Lower lobe of right lung (tissue), 2 donors: ENCODE data around the gene PTPRD. TPM values are rescaled to one million over a fixed set of nuclear protein-coding genes. Genes with fewer than 3 reads are reported as not detected.

Source experiments
- ATAC-seq, 2 donors: fragments of 200-7000 bp; cut with Tn5 transposase; one replicate each; pipeline ENCODE4 v1.9.1; 2020 to 2022; ENCODE audit warnings: mild to moderate bottlenecking in 2 of 2, moderate library complexity in 2 of 2
- DNase-seq: peaks from one replicate; pipeline ENCODE4 v3.0.0-alpha.2; 2020
- H3K27ac ChIP-seq: fragments of 200-600 bp; one replicate; pipeline ENCODE4 v1.8.0; 2022
- H3K27me3 ChIP-seq: fragments of 200-600 bp; one replicate; pipeline ENCODE4 v1.8.0; 2022; ENCODE audit warnings: low read depth
- H3K36me3 ChIP-seq: fragments of 200-600 bp; one replicate; pipeline ENCODE4 v1.8.0; 2022; ENCODE audit warnings: mild to moderate bottlenecking
- H3K4me1 ChIP-seq: fragments of 200-600 bp; one replicate; pipeline ENCODE4 v1.8.0; 2022
- H3K4me3 ChIP-seq: fragments of 200-600 bp; one replicate; pipeline ENCODE4 v1.8.0; 2022; ENCODE audit warnings: mild to moderate bottlenecking
- H3K9me3 ChIP-seq: fragments of 200-600 bp; one replicate; pipeline ENCODE4 v1.8.0; 2022
- intact Hi-C: fragments of 100-400 bp; cut with DNase I; formaldehyde crosslinking; loops from one replicate; pipeline ENCODE4 v1.11.0; 2022
- total RNA-seq: library from RNA; stranded (reverse); fragmentation: NEBNext Ultra II Directional; extraction: Animal tissue kit (Norgen Biotek cat#: 25700); gene quantifications from one replicate; pipeline ENCODE4 v1.2.1, GENCODE V29; 2021
- TF ChIP-seq, protein P1 (sequence below): fragments of 200-600 bp; IDR thresholded peaks from one replicate; pipeline ENCODE4 v1.8.0; 2022; ENCODE audit warnings: antibody characterized with exemption, mild to moderate bottlenecking
- donor health status: DM: no; HTN: yes; CAD: no; lungs with severe emphysema.

PTPRD gene
- total RNA-seq, 1 donor from 2014 or later, result 17.2 TPM

DNA sequence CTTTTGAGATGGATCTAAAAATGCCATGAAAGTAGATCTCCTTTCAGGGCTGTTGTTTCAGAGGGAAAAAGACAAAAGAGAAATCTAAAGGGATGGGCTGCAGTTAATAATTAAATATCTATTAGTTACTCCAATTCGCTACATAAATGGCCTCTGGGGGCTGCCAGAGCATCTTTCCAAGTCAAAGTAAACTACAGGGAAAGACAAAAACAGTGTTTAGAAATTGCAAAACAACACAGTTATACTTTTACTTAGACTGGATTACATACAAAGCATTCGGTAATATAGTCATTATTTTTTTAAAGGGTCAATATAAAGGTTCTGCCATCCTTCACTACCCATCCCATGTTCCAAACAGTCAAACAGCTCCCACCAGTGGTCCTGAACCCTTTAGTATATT lies 1959.7 kb downstream of the PTPRD start:
- TF ChIP-seq, protein P1, sequence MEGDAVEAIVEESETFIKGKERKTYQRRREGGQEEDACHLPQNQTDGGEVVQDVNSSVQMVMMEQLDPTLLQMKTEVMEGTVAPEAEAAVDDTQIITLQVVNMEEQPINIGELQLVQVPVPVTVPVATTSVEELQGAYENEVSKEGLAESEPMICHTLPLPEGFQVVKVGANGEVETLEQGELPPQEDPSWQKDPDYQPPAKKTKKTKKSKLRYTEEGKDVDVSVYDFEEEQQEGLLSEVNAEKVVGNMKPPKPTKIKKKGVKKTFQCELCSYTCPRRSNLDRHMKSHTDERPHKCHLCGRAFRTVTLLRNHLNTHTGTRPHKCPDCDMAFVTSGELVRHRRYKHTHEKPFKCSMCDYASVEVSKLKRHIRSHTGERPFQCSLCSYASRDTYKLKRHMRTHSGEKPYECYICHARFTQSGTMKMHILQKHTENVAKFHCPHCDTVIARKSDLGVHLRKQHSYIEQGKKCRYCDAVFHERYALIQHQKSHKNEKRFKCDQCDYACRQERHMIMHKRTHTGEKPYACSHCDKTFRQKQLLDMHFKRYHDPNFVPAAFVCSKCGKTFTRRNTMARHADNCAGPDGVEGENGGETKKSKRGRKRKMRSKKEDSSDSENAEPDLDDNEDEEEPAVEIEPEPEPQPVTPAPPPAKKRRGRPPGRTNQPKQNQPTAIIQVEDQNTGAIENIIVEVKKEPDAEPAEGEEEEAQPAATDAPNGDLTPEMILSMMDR, result no peak
- Histone ChIP-seq H3K9me3 (no peaks in the 10 kb centered on the region), H3K4me1 (peaks cover 10% of the 10 kb centered on the region), H3K27me3 (no peaks in the 10 kb centered on the region), H3K36me3 (no peaks in the 10 kb centered on the region), H3K27ac (no peak overlapping the region), H3K4me3 (no peak overlapping the region)
- intact Hi-C loops, result no loop called here
- no peak for ATAC-seq
- no peak for DNase-seq

DNA sequence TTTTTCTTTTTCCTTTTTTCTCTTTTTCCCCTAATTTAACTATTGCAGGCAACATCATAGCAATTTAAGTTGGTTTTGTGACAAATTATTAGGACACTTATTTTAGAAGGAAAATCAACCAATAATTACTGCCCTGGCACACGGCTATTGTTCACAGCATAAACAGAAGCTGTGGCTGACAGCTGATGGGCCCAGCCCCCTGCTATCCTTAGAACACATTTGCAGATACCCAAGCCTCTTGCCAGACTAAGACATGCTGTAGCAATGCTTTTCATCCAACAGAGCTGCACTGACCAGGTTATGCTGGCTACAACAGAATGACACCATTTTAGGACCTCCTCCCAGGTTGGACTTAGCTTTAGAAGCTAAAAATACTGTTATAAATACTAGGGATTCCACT lies 1960.5 kb downstream of the PTPRD start:
- ATAC-seq, result no peak
- no peak overlapping the region for H3K4me3 ChIP-seq
- H3K27ac ChIP-seq, result no peak overlapping the region
- H3K36me3 ChIP-seq, result no peaks in the 10 kb centered on the region
- no peak for DNase-seq
- TF ChIP-seq, protein P1, result no peak
- H3K4me1 ChIP-seq, result peaks cover 12% of the 10 kb centered on the region
- H3K9me3 ChIP-seq, result no peaks in the 10 kb centered on the region
- no peaks in the 10 kb centered on the region for H3K27me3 ChIP-seq
- intact Hi-C loops, result no loop called here

DNA sequence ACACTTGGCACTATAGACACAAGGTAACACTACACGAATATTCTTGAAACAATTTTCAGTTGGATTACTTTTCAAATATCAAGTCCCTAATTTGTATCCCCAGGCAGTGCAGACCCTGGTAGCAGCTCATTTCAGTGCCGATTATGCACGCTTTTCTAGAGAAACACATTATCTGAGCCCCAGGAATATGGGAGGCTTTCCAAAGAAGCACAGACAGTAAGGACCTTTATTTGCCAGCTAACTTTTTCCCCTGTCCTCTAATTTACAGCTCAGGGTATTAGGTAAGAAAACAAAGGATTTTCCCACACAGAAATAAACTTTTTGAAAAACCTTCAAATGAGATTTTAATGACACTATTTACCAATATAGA lies 1961.0 kb downstream of the PTPRD start:
- TF ChIP-seq, protein P1, result no peak
- ATAC-seq (no peak), DNase-seq (no peak)
- H3K4me3 ChIP-seq, result no peak overlapping the region
- no peak overlapping the region for H3K27ac ChIP-seq
- intact Hi-C loops, result no loop called here
- H3K27me3 ChIP-seq, result no peaks in the 10 kb centered on the region
- H3K36me3 ChIP-seq, result no peaks in the 10 kb centered on the region
- H3K4me1 ChIP-seq, result peaks cover 12% of the 10 kb centered on the region
- no peaks in the 10 kb centered on the region for H3K9me3 ChIP-seq

DNA sequence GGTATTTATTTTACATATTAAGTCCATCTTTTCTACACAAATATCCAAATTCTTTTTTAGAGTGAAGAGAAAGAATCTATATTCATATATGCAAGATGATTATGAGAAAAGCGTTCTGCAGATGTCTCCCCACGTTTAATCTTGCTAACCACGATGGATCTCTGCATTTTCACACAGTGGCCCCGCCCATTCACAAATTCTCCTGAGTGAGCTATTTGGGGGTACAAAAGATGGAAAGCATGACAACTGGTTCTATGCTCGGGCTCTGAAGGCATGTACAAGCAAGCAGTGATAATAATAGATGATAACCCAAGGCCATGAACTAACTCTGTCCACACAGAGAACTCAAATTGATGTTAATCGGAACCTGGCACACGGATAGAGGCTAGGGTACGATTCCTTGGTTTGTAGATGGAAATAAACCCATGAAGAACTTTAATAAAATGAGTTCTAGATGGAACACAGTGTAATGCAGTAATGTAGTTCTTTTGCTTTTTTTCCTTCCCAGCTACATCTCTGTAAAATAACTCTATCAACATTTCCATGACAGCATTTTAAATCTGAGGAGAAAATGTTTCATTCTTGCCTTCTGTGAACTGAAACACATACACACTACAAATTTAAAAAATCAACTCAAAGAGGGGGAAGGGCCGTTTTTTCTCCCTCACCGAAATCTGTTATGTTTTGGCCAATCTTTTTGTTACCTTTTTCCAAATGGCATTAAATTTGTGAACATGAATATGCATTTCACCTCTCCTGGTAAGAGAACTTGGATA lies 1961.5 kb downstream of the PTPRD start:
- no peaks in the 10 kb centered on the region for H3K27me3 ChIP-seq
- ATAC-seq, result no peak
- intact Hi-C loops, result no loop called here

DNA sequence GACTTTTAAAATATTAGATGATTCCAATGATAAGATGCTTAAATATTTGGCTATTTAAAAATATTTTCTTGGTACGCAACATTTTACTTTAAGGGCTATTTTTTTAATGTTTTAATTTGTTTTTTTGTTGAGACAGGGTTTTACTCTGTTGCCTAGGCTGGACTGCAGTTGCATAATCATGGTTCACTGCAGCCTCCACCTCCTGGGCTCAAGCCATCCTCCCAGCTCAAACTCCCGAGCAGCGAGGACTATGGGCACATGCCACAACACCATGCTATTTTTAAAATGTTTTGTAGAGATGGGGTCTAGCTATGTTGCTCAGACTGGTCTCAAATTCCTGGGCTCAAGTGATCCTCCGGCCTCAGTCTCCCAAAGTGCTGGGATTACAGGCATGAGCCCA lies 1963.0 kb downstream of the PTPRD start:
- ATAC-seq (no peak), DNase-seq (no peak)
- Histone ChIP-seq H3K36me3 (no peaks in the 10 kb centered on the region), H3K27me3 (no peaks in the 10 kb centered on the region), H3K27ac (no peak overlapping the region), H3K4me3 (no peak overlapping the region), H3K9me3 (no peaks in the 10 kb centered on the region), H3K4me1 (peaks cover 12% of the 10 kb centered on the region)
- intact Hi-C loops, result no loop called here
- TF ChIP-seq, protein P1, result no peak

More for the DNA sequence above, 1961.5 kb downstream of the PTPRD start:
- DNase-seq, result no peak
- H3K4me3 ChIP-seq, result no peak overlapping the region
- H3K36me3 ChIP-seq, result no peaks in the 10 kb centered on the region
- H3K9me3 ChIP-seq, result no peaks in the 10 kb centered on the region
- peaks cover 12% of the 10 kb centered on the region for H3K4me1 ChIP-seq
- H3K27ac ChIP-seq, result no peak overlapping the region
- TF ChIP-seq, protein P1, result no peak
